A673 (cell line): Measurements from ENCODE around the gene ARHGAP15.

Source experiments
- CTCF ChIP-seq: fragments of 300-800, 200-600 bp; sonication (generic); conservative IDR thresholded peaks from 2 replicates; pipeline ENCODE4 v1.5.1; 2017; ENCODE audit warnings: low read depth, mild to moderate bottlenecking, antibody characterized with exemption, low read length, moderate library complexity, mixed read lengths
- EZH2 ChIP-seq: fragments of 200-600 bp; sonication (generic); IDR thresholded peaks from 2 replicates; pipeline ENCODE4 v1.6.1; 2017; ENCODE audit warnings: borderline replicate concordance, low read depth, mild to moderate bottlenecking, mixed read lengths, antibody characterized with exemption, low read length; ENCODE audit not compliant: poor library complexity, severe bottlenecking

- TF ChIP-seq CTCF (no peak), EZH2 (no peak)
These were observed 331.2 kb downstream of the ARHGAP15 start for GRCh38 chr2:143460382-143460781.
